Epithelial cell of esophagus (primary cell): Measurements from ENCODE around the gene FAM131B.

Experiments
- DNase-seq: peaks from one replicate; pipeline ENCODE4 v3.0.0; 2010; ENCODE audit warnings: low read depth
- H3K4me3 ChIP-seq: 2 replicates; pipeline ENCODE4 v1.5.1; 2011; ENCODE audit warnings: mild to moderate bottlenecking, low read length, control low read depth
- CTCF ChIP-seq: IDR thresholded peaks from 2 replicates; pipeline ENCODE4 v1.5.1; 2011; ENCODE audit warnings: low read depth, mild to moderate bottlenecking, low read length, control low read depth, inconsistent platforms; ENCODE audit not compliant: insufficient read depth; ENCODE audit errors: missing control alignments

FAM131B gene

DNA sequence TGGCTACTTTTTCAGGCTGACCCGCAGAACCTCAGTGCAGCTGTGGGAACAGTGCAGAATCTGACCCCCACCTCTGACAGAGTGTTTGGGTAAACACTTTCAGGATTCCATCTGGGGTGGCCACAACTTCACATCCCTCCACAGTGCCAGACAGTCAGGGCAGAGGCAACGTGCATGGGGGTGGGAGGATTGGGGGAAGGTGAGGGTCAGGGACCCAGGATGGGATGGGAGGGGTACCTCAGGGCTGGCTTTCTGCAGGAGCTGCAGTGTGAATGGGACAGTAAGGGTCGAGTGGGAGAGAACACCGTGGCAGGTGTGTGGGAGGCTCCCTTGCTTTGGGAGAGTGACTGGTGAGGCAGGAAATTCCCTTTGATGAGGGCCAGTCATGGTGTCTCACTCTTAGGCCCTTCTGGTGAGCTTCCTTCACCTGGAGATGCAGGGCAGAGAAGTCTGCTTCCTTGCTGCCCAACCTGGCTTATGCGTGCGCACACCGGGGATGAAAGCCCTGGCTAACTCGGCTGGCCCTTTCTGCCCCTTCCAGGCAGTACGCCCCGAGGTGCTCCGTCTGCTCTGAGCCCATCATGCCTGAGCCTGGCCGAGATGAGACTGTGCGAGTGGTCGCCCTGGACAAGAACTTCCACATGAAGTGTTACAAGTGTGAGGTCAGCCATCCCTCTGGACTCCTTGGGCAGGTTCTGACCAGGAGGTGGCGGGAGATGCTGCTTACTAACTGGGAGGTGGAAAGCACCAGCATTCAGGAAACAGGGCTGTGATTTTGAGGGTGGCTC, 27.0 kb upstream of the FAM131B start:
- no peak for DNase-seq
- no peak for TF ChIP-seq CTCF
- no peak overlapping the region for H3K4me3 ChIP-seq

DNA sequence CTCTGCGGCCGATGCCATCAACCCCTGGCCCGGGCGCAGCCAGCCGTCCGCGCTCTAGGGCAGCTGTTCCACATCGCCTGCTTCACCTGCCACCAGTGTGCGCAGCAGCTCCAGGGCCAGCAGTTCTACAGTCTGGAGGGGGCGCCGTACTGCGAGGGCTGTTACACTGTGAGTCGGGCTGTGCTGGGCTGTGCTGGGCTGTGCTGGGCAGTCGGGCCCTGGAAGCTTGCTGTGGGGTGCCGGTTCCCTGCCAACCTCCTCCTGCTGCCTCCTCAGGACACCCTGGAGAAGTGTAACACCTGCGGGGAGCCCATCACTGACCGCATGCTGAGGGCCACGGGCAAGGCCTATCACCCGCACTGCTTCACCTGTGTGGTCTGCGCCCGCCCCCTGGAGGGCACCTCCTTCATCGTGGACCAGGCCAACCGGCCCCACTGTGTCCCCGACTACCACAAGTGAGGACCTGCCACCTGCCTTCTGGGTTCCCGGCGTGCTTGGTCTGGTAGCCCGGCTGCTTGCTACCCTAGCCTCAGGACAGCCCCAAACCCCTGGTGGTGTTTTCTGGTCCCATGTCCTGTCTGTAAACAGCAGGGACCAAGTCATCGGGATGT, 26.1 kb upstream of the FAM131B start:
- DNase-seq, result no peak
- TF ChIP-seq CTCF, result no peak
- H3K4me3 ChIP-seq, result no peak overlapping the region

- no peak for TF ChIP-seq CTCF
- no peak for DNase-seq
- H3K4me3 ChIP-seq, result no peak overlapping the region
These were observed 25.5 kb upstream of the FAM131B start for GRCh38 chr7:143388051-143388450.

DNA sequence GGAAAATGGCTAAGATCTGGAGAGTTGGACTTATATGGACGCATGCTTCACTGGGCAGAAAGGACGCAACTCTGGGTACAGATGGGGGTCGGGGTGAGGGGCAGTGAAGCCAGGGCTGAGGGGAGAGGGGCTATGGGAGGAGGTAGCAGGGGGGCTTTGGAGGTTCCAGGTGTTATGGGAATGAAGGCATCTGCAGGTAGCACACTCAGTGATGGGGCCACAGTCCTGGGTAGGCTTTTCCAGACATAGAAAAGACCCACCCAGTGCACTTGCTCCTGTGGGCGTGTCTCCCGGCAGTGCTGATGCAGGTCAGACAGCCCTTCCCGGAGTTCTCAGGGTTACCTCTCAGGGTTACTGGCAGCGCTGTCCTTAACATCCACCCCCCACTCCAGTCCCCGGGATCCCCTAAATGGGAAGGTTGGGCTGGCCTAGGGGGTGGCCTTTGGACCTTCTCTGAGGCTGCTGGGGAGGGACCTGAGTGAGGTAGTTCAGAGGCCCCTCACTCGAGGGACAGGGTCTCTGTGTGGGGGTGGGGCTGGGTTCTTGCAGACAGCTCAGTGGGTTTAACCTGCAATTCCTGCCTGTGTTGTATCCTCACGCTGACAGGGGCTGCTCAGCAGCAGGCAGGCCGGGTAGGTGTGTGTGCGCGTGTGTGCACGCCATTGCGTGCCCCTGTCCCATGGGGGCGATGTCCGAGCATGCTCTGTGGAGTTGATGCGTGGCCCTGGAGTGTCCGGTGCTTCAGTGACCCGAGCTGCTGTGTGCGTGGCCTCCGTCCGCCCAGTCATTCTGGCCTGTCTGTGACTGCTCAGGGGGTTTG, 24.9 kb upstream of the FAM131B start:
- no peak for TF ChIP-seq CTCF
- no peak for DNase-seq
- H3K4me3 ChIP-seq, result no peak overlapping the region

DNA sequence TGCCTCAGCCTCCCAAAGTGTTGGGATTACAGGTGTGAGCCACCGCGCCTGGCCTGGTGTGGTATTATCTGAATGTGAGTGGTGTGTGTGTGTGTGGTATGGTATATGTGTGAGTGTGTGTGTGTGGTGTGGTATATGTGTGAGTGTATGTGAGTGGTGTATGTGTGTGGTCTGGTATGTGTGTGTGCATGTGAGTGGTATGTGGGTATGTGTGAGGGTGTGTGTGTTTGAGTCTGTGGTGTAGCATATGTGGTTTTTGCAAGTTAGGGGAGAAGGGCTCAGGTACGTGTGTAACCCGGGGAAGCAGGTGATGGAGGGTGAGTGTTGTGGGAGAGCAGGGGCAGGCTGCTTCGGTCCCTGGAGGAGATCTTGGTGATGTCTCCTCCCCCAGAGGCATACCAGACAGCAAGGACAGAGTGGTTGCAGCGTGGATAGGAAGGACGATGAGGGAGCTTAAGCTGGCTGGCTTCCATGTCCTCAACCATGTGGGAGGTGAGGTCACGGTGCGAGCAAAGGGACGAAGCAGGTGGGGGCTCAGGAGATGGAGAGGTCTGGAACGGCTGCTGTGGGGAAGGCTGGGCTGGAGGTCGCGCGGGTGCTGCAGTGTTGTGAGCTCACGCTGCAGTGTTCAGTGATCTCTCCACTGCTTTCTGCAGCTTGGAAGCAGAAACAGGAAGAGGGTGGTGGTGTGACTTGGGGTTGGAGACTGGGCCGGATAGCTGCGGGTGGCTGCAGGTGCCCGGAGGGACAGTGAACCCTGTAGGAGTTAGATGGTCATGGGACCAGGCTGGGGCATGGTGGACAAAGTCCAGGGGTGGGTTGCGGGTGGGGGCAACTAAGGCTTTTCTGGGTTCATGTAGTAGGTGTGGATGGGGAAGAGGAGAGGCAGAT, 23.6 kb upstream of the FAM131B start:
- DNase-seq, result no peak
- no peak for TF ChIP-seq CTCF
- H3K4me3 ChIP-seq, result no peak overlapping the region
